Measurements from ENCODE around the gene HYCC1. TPM values are rescaled to one million over a fixed set of nuclear protein-coding genes. Genes with fewer than 3 reads are reported as not detected.

Gene HYCC1
- total RNA-seq, 4 donors from 2014 or later = 3.7 to 19.8 (median 8.5) TPM

DNA sequence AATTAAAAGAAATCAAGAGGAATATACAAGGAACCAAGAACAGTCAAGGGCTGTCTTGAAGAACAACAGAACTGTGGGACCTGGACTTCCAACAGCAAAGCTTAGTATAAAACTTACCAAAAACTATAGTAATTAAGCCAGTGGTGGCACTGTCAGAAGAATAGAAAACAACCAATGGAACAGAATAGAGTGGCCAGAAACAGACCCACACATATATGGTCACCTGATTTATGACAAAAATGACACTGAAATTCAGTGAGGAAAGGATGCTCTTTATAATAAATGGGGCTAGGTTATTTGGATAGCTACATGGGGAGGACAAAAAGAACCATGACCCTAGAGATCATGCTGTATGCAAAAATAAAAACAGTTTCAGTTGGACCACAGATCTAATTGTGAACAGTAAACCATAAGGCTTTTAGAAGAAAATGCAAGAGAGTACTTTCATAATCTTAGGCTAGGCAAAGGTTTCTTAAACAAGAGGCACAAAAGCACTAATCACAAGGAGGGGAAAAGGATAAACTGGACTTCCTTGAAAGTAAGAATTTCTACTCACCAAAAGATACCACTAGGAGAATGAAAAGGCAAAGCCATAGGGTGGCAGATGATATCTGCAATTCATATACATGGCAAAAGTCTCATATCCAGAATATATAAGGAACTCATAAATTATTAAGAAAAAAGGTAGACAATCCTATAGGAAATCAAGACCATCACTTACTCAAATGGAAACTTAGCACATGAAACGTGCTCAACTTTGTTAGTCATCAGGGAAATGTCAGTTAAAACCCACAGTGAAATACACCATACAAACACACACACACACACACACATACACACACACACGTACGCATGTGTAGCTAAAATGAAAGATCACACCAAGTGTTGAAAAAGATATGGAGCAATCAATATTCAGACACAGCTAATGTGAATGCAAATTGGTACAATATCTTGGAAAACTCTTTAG is 20.8 kb downstream of the HYCC1 start:
- 46 to 74% methylated on average over 3 of the region's 3 CpGs for WGBS, 2 donors (ENCODE audit: low coverage in 1 of 2)

DNA sequence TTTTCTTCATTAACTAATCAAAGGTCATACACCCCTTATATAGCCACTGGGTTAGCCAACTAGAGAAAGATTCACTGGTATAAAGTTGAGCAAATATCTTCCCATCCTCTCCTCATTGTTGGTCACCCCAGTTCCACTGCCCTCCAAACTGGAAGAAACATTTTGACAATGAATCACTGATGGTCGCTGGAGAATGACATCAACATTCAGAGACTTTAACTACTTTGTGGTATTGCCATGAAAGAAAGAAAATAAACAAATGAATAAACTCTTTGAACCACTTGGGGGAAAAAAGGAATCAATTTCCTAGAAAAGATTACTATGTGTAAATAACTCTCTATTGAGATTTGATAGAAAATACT is 23.4 kb downstream of the HYCC1 start:
- H3K27me3 ChIP-seq = no peaks in the 10 kb centered on the region
- H3K4me1 ChIP-seq = no peaks in the 10 kb centered on the region
- no peak for DNase-seq
- in situ Hi-C loops (cut with MboI; ENCODE audit: low pct_ligation_motif_present in 1 of 4, low pct_unique_long_range_greater_than_20kb in 1 of 4, low sequenced_read_pairs in 3 of 4) = no loop called here
- no peak overlapping the region for H3K27ac ChIP-seq
- intact Hi-C loops (cut with DNase I; ENCODE audit: low total_unique reads) = no loop called here
- H3K36me3 ChIP-seq = no peaks in the 10 kb centered on the region
- no peak overlapping the region for H3K4me3 ChIP-seq
- WGBS, 2 donors (ENCODE audit: low coverage in 1 of 2) = 34 to 67% methylated on average over 1 of the region's 1 CpG
- no peak for TF ChIP-seq EP300 (IDR thresholded peaks at IDR 0.05; ENCODE audit: low read depth)
- TF ChIP-seq POLR2A (IDR thresholded peaks at IDR 0.05) = no peak
- TF ChIP-seq, protein P1, sequence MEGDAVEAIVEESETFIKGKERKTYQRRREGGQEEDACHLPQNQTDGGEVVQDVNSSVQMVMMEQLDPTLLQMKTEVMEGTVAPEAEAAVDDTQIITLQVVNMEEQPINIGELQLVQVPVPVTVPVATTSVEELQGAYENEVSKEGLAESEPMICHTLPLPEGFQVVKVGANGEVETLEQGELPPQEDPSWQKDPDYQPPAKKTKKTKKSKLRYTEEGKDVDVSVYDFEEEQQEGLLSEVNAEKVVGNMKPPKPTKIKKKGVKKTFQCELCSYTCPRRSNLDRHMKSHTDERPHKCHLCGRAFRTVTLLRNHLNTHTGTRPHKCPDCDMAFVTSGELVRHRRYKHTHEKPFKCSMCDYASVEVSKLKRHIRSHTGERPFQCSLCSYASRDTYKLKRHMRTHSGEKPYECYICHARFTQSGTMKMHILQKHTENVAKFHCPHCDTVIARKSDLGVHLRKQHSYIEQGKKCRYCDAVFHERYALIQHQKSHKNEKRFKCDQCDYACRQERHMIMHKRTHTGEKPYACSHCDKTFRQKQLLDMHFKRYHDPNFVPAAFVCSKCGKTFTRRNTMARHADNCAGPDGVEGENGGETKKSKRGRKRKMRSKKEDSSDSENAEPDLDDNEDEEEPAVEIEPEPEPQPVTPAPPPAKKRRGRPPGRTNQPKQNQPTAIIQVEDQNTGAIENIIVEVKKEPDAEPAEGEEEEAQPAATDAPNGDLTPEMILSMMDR (IDR thresholded peaks at IDR 0.05) = no peak
- no peak for TF ChIP-seq POLR2AphosphoS5 (IDR thresholded peaks at IDR 0.05)
- no peaks in the 10 kb centered on the region for H3K9me3 ChIP-seq

More for the DNA sequence above, 20.8 kb downstream of the HYCC1 start:
- H3K27ac ChIP-seq = no peak overlapping the region
- H3K9me3 ChIP-seq = no peaks in the 10 kb centered on the region
- TF ChIP-seq POLR2A (IDR thresholded peaks at IDR 0.05) (no peak), POLR2AphosphoS5 (IDR thresholded peaks at IDR 0.05) (no peak), EP300 (IDR thresholded peaks at IDR 0.05; ENCODE audit: low read depth) (no peak)
- TF ChIP-seq, protein P1 (IDR thresholded peaks at IDR 0.05) = no peak
- H3K4me1 ChIP-seq = no peaks in the 10 kb centered on the region
- no peaks in the 10 kb centered on the region for H3K27me3 ChIP-seq
- H3K36me3 ChIP-seq = no peaks in the 10 kb centered on the region
- no peak overlapping the region for H3K4me3 ChIP-seq
- no peak for DNase-seq
- in situ Hi-C loops (cut with MboI; ENCODE audit: low pct_ligation_motif_present in 1 of 4, low pct_unique_long_range_greater_than_20kb in 1 of 4, low sequenced_read_pairs in 3 of 4) (no loop called here), intact Hi-C loops (cut with DNase I; ENCODE audit: low total_unique reads) (no loop called here)

DNA sequence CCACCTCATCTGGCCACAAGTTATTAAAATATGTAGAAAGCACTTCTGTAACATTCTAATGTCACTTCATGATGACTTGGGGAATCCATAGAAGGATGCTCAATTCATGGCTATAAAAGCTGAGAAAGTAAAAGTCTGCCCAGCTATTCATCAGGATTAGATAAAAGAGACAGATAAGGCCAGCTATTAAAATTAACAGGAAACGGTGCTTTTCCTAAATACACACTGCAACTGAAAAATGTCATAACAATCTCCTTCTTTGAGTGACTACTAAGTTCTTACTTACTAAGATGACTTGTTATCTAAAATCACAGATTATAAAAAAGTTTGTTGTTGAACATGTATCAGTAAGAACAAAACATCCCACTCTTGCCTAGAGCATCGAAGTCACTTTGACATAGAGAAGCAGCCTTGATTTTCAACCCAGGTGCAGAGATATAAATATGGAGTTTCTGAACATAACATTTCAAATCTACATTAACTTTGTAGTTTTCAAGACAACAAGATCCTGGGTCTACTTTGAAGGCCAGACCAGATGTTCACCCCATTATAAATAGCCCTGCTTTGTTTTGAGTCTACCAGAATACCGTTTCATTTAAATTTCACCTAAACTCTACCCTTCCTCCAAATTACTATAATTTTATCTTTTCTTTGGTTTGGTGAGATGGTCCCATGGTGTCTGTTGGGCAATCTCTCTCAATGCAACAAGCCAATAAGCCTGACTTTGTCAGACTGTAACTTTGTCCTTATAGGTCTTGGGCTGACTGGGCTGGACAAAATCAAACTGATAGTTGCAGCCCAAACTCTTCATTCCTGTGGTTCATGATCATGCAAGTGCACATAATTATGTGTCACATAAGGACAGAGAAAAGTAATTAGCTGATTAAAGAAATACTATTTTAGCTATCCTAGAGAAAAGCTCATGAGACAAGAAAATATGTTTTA is 24.0 kb downstream of the HYCC1 start:
- TF ChIP-seq POLR2AphosphoS5 (IDR thresholded peaks at IDR 0.05) (no peak), EP300 (IDR thresholded peaks at IDR 0.05; ENCODE audit: low read depth) (no peak), POLR2A (IDR thresholded peaks at IDR 0.05) (no peak)
- TF ChIP-seq, protein P1 (IDR thresholded peaks at IDR 0.05) = no peak
- no peak for DNase-seq
- Histone ChIP-seq H3K4me3 (no peak overlapping the region), H3K27ac (no peak overlapping the region), H3K27me3 (no peaks in the 10 kb centered on the region), H3K4me1 (no peaks in the 10 kb centered on the region), H3K36me3 (no peaks in the 10 kb centered on the region), H3K9me3 (no peaks in the 10 kb centered on the region)
- intact Hi-C loops (cut with DNase I; ENCODE audit: low total_unique reads) (no loop called here), in situ Hi-C loops (cut with MboI; ENCODE audit: low pct_ligation_motif_present in 1 of 4, low pct_unique_long_range_greater_than_20kb in 1 of 4, low sequenced_read_pairs in 3 of 4) (no loop called here)
- 69 to 84% methylated on average over 3 of the region's 3 CpGs for WGBS, 2 donors (ENCODE audit: low coverage in 1 of 2)

DNA sequence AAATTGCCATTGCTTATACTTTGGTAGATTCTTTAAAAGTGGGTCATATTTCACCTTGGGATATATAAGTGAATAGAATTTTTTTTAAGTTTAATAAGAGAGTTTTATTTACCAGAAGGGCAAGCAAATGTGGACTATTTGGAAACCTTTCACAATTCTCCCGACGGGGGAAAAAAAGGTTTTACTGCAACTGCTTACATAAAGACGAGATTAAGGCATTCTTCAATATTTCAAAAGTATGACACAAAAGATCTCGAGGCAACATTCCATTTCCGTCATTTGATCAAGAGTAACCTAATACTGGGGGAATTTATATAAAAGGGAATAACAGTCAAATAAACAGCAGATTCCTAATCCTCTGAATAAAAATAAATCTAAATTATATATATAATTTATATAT is 28.5 kb downstream of the HYCC1 start:
- Histone ChIP-seq H3K4me1 (no peaks in the 10 kb centered on the region), H3K9me3 (no peaks in the 10 kb centered on the region), H3K27ac (no peak overlapping the region), H3K4me3 (no peak overlapping the region), H3K36me3 (no peaks in the 10 kb centered on the region), H3K27me3 (no peaks in the 10 kb centered on the region)
- intact Hi-C loops (cut with DNase I; ENCODE audit: low total_unique reads) = no loop called here
- no peak for DNase-seq
- TF ChIP-seq POLR2A (IDR thresholded peaks at IDR 0.05) (no peak), EP300 (IDR thresholded peaks at IDR 0.05; ENCODE audit: low read depth) (no peak), POLR2AphosphoS5 (IDR thresholded peaks at IDR 0.05) (no peak)
- TF ChIP-seq, protein P1 (IDR thresholded peaks at IDR 0.05) = no peak
- in situ Hi-C loops (cut with MboI; ENCODE audit: low pct_ligation_motif_present in 1 of 4, low pct_unique_long_range_greater_than_20kb in 1 of 4, low sequenced_read_pairs in 3 of 4) = no loop called here
- 92 to 96% methylated on average over 5 of the region's 5 CpGs for whole genome bisulfite sequencing, 2 donors (ENCODE audit: low coverage in 1 of 2)

Data from transverse colon (tissue), 4 donors.